GM12878 (cell line): ENCODE data around the gene CEP128. TPM values are rescaled to one million over a fixed set of nuclear protein-coding genes. Genes with fewer than 3 reads are reported as not detected.

Experiments used
- CBFB ChIP-seq: IDR thresholded peaks from 2 replicates; pipeline ENCODE4 v1.6.1; 2016; ENCODE audit warnings: antibody characterized with exemption, low read depth
- CEBPB ChIP-seq, 2 experiments: fragments of 150-350 bp in 1 of 2; IDR thresholded peaks; 2 replicates each; pipeline ENCODE4 v1.6.1; 2012 to 2014; ENCODE audit warnings: low read depth in 2 of 2, low read length in 2 of 2, borderline replicate concordance in 1 of 2, inconsistent platforms in 1 of 2
- EED ChIP-seq: sonication (generic); IDR thresholded peaks from 2 replicates; pipeline ENCODE4 v1.6.1; 2016; ENCODE audit warnings: antibody characterized with exemption, low read depth
- EZH2 ChIP-seq: IDR thresholded peaks from 2 replicates; pipeline ENCODE4 v1.6.1; 2012; ENCODE audit warnings: low read depth, mild to moderate bottlenecking, control low read depth, inconsistent platforms, low read length, borderline replicate concordance; ENCODE audit not compliant: control insufficient read depth
- GABPA ChIP-seq: IDR thresholded peaks from 2 replicates; pipeline ENCODE4 v1.6.1; 2014; ENCODE audit warnings: antibody characterized with exemption, low read depth, mild to moderate bottlenecking, inconsistent platforms
- HDGF ChIP-seq: fragments of 450-650 bp; IDR thresholded peaks from 2 replicates; pipeline ENCODE4 v1.6.1; 2016; ENCODE audit warnings: antibody characterized with exemption
- NFXL1 ChIP-seq: fragments of 450-650 bp; IDR thresholded peaks from 2 replicates; pipeline ENCODE4 v1.6.1; 2017; ENCODE audit warnings: antibody characterized with exemption, mild to moderate bottlenecking, borderline replicate concordance
- NFYB ChIP-seq: IDR thresholded peaks from 2 replicates; pipeline ENCODE4 v1.6.1; 2011; ENCODE audit warnings: low read depth, mild to moderate bottlenecking, low read length, improper control_type of control experiment, moderate library complexity; ENCODE audit not compliant: insufficient read depth
- PML ChIP-seq: IDR thresholded peaks from 2 replicates; pipeline ENCODE4 v1.6.1; 2012; ENCODE audit warnings: low read length, inconsistent platforms
- POLR2AphosphoS5 ChIP-seq: IDR thresholded peaks from 2 replicates; pipeline ENCODE4 v1.6.1; 2011; ENCODE audit warnings: mild to moderate bottlenecking, low read length, inconsistent platforms
- RELA ChIP-seq: fragments of 450-650 bp; IDR thresholded peaks from 2 replicates; pipeline ENCODE4 v1.8.0; 2014; ENCODE audit warnings: borderline replicate concordance; ENCODE audit not compliant: partially characterized antibody
- SMAD1 ChIP-seq: fragments of 450-650 bp; IDR thresholded peaks from 2 replicates; pipeline ENCODE4 v1.6.1; 2018; ENCODE audit warnings: mild to moderate bottlenecking, low read depth; ENCODE audit not compliant: partially characterized antibody
- SMC3 ChIP-seq: IDR thresholded peaks from 2 replicates; pipeline ENCODE4 v1.6.1; 2011; ENCODE audit warnings: low read length, improper control_type of control experiment, borderline replicate concordance
- SRF ChIP-seq, 2 experiments: IDR thresholded peaks; 2 replicates each; pipeline ENCODE4 v1.6.1; 2011; ENCODE audit warnings: low read depth in 2 of 2, low read length in 2 of 2, mild to moderate bottlenecking in 1 of 2, moderate library complexity in 1 of 2
- TAF1 ChIP-seq: IDR thresholded peaks from 2 replicates; pipeline ENCODE4 v1.6.1; 2011; ENCODE audit warnings: mild to moderate bottlenecking, low read depth, low read length, borderline replicate concordance
- TCF7 ChIP-seq: IDR thresholded peaks from 2 replicates; pipeline ENCODE4 v1.6.1; 2014; ENCODE audit warnings: antibody characterized with exemption, borderline replicate concordance
- WRNIP1 ChIP-seq: IDR thresholded peaks from 2 replicates; pipeline ENCODE4 v1.6.1; 2011; ENCODE audit warnings: low read depth, low read length, improper control_type of control experiment, borderline replicate concordance
- ZNF384 ChIP-seq: IDR thresholded peaks from 2 replicates; pipeline ENCODE4 v1.6.1; 2012; ENCODE audit warnings: low read depth, mild to moderate bottlenecking, low read length, improper control_type of control experiment, borderline replicate concordance
- polyA plus RNA-seq, 11 experiments: library from polyadenylated mRNA; depleted of rRNA in 4 of 11; unstranded in 6 of 11; stranded (reverse) in 5 of 11; fragments of >200 nt; fragmentation: Nextera tagmentation in 4 of 11; fragmentation: Illumina TruSeq in 1 of 11; extraction: Ambion mirVana in 4 of 11; extraction: Trizol in 1 of 11; gene quantifications; 1 replicate in 1 of 11; 2 replicates in 10 of 11; pipeline versions ENCODE4 v1.2.1 to v1.2.3, GENCODE V29; 2011 to 2016; ENCODE audit warnings: inconsistent platforms in 2 of 11, missing spikeins in 2 of 11, low read depth in 1 of 11
- total RNA-seq, 4 experiments: library from RNA; depleted of rRNA in 3 of 4; stranded (reverse); fragments of >200 nt in 3 of 4; fragmentation: Illumina TruSeq in 1 of 4; extraction: Trizol in 1 of 4; gene quantifications; 2 replicates each; pipeline versions ENCODE4 v1.2.1 to v1.2.3, GENCODE V29; 2013 to 2021
- TF ChIP-seq, protein P1 (sequence below): IDR thresholded peaks from 2 replicates; pipeline ENCODE4 v1.6.1; 2012; ENCODE audit warnings: low read length, inconsistent platforms
- TF ChIP-seq, protein P2 (sequence below): fragments of 450-650 bp; IDR thresholded peaks from 2 replicates; pipeline ENCODE4 v1.6.1; 2018; ENCODE audit warnings: mild to moderate bottlenecking, low read depth, moderate library complexity; ENCODE audit not compliant: partially characterized antibody
- TF ChIP-seq, protein P3 (sequence below): fragments of 450-650 bp; IDR thresholded peaks from 2 replicates; pipeline ENCODE4 v1.6.1; 2014; ENCODE audit warnings: mild to moderate bottlenecking
- TF ChIP-seq, protein P4 (sequence below): IDR thresholded peaks from 2 replicates; pipeline ENCODE4 v1.6.1; 2012; ENCODE audit warnings: mild to moderate bottlenecking, low read depth, low read length

The CEP128 gene
- total and polyA plus RNA-seq, 10 of the 15 experiments (the other 5 are each of a cell fraction or from before 2014, with no cell fraction given): 1.1 to 6.7 (median 3.4) TPM

DNA sequence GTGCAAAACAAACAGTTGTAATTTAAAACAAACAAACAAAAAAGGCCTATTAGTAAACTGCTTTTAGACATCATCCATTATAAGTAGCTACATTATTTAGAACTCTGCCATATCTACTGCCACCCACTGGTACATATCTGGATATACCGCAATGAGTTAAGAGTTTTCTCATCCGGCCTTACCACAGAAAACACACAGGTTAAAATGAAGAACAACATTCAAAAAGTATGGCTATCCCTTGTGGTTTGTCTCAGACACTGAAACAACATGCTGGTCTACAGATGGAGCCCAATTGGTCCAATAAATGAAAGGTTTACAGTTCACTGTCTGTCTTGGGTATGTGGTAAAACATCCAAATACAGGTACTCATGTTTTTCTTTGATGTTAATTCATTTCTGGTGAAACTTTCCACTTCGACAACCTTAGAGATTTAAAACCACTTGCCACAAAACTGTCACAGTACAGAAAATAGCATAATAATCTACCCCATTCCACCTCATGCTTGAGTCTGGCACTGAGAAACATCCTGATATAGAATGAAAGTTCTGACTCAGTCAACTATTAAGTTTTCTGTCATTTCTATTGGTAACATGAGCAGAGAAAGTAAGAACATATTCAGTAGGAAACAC lies 354.3 kb downstream of the CEP128 start (continued):
- no peak for TF ChIP-seq TAF1
- no peak for TF ChIP-seq HDGF
- TF ChIP-seq CBFB: peak; percentile 93
- TF ChIP-seq ZNF384: no peak
- TF ChIP-seq, protein P1, sequence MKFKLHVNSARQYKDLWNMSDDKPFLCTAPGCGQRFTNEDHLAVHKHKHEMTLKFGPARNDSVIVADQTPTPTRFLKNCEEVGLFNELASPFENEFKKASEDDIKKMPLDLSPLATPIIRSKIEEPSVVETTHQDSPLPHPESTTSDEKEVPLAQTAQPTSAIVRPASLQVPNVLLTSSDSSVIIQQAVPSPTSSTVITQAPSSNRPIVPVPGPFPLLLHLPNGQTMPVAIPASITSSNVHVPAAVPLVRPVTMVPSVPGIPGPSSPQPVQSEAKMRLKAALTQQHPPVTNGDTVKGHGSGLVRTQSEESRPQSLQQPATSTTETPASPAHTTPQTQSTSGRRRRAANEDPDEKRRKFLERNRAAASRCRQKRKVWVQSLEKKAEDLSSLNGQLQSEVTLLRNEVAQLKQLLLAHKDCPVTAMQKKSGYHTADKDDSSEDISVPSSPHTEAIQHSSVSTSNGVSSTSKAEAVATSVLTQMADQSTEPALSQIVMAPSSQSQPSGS: peak; percentile 88
- TF ChIP-seq TCF7: peak; percentile 97
- TF ChIP-seq, protein P2, sequence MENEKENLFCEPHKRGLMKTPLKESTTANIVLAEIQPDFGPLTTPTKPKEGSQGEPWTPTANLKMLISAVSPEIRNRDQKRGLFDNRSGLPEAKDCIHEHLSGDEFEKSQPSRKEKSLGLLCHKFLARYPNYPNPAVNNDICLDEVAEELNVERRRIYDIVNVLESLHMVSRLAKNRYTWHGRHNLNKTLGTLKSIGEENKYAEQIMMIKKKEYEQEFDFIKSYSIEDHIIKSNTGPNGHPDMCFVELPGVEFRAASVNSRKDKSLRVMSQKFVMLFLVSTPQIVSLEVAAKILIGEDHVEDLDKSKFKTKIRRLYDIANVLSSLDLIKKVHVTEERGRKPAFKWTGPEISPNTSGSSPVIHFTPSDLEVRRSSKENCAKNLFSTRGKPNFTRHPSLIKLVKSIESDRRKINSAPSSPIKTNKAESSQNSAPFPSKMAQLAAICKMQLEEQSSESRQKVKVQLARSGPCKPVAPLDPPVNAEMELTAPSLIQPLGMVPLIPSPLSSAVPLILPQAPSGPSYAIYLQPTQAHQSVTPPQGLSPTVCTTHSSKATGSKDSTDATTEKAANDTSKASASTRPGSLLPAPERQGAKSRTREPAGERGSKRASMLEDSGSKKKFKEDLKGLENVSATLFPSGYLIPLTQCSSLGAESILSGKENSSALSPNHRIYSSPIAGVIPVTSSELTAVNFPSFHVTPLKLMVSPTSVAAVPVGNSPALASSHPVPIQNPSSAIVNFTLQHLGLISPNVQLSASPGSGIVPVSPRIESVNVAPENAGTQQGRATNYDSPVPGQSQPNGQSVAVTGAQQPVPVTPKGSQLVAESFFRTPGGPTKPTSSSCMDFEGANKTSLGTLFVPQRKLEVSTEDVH: no peak
- no peak for TF ChIP-seq SMAD1
- peak; percentile 52; the same call in 1 of the 2 replicates for TF ChIP-seq PML
- TF ChIP-seq EED: 0 out of 2 replicates have a peak, but pooled peaks have one; percentile 39
- TF ChIP-seq, protein P3, sequence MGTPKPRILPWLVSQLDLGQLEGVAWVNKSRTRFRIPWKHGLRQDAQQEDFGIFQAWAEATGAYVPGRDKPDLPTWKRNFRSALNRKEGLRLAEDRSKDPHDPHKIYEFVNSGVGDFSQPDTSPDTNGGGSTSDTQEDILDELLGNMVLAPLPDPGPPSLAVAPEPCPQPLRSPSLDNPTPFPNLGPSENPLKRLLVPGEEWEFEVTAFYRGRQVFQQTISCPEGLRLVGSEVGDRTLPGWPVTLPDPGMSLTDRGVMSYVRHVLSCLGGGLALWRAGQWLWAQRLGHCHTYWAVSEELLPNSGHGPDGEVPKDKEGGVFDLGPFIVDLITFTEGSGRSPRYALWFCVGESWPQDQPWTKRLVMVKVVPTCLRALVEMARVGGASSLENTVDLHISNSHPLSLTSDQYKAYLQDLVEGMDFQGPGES: no peak
- peak; percentile 45; the same call in 1 of the 2 replicates for TF ChIP-seq SMC3
- TF ChIP-seq SRF (IDR thresholded peaks at IDR 0.05; ENCODE audit: low read depth in 2 of 2, low read length in 2 of 2): no peak
- TF ChIP-seq WRNIP1: no peak
- TF ChIP-seq POLR2AphosphoS5: no peak
- peak; percentile 64; the same call in 1 of the 2 replicates for TF ChIP-seq GABPA
- TF ChIP-seq RELA: no peak
- no peak for TF ChIP-seq NFXL1
- peak in 1 of 2 experiments; percentile 81; a peak in 2 of 4 replicates for TF ChIP-seq CEBPB (IDR thresholded peaks at IDR 0.05; ENCODE audit: borderline replicate concordance in 1 of 2, low read depth in 2 of 2, low read length in 2 of 2)
- no peak for TF ChIP-seq EZH2
- TF ChIP-seq, protein P4, sequence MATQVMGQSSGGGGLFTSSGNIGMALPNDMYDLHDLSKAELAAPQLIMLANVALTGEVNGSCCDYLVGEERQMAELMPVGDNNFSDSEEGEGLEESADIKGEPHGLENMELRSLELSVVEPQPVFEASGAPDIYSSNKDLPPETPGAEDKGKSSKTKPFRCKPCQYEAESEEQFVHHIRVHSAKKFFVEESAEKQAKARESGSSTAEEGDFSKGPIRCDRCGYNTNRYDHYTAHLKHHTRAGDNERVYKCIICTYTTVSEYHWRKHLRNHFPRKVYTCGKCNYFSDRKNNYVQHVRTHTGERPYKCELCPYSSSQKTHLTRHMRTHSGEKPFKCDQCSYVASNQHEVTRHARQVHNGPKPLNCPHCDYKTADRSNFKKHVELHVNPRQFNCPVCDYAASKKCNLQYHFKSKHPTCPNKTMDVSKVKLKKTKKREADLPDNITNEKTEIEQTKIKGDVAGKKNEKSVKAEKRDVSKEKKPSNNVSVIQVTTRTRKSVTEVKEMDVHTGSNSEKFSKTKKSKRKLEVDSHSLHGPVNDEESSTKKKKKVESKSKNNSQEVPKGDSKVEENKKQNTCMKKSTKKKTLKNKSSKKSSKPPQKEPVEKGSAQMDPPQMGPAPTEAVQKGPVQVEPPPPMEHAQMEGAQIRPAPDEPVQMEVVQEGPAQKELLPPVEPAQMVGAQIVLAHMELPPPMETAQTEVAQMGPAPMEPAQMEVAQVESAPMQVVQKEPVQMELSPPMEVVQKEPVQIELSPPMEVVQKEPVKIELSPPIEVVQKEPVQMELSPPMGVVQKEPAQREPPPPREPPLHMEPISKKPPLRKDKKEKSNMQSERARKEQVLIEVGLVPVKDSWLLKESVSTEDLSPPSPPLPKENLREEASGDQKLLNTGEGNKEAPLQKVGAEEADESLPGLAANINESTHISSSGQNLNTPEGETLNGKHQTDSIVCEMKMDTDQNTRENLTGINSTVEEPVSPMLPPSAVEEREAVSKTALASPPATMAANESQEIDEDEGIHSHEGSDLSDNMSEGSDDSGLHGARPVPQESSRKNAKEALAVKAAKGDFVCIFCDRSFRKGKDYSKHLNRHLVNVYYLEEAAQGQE: no peak
- peak; percentile 72 for TF ChIP-seq NFYB
